RWPE2 (cell line): ENCODE data around the gene LRRN1.
"Not testable (repeated sequence)": the region's sequence is repeated elsewhere in the genome, so short reads cannot be mapped to it uniquely, and the experiment has no call there.

Experiments
- ATAC-seq: fragments of 200-7000 bp; cut with Tn5 transposase; 3 replicates; pipeline ENCODE4 v1.9.1; 2021; ENCODE audit warnings: low read depth
- DNase-seq: peaks from one replicate; pipeline ENCODE4 v3.0.0-alpha.2; 2020; ENCODE audit warnings: low spot score
- H3K27ac ChIP-seq: fragments of 450-650 bp; 2 replicates; pipeline ENCODE4 v1.5.1; 2017; ENCODE audit warnings: mild to moderate bottlenecking; ENCODE audit not compliant: poor library complexity, severe bottlenecking
- H3K27me3 ChIP-seq: fragments of 250-450 bp; sonication (Bioruptor Pico); 2 replicates; pipeline ENCODE4 v1.5.1; 2021; ENCODE audit warnings: mild to moderate bottlenecking, moderate library complexity; ENCODE audit not compliant: insufficient read depth, poor library complexity, severe bottlenecking
- H3K36me3 ChIP-seq: fragments of 250-450 bp; sonication (Bioruptor Pico); 2 replicates; pipeline ENCODE4 v1.5.1; 2020; ENCODE audit warnings: low read depth, mild to moderate bottlenecking, moderate library complexity
- H3K4me1 ChIP-seq: fragments of 250-450 bp; sonication (Bioruptor Pico); 2 replicates; pipeline ENCODE4 v1.5.1; 2021; ENCODE audit warnings: mild to moderate bottlenecking, moderate library complexity; ENCODE audit not compliant: insufficient read depth, poor library complexity, severe bottlenecking
- H3K4me3 ChIP-seq: fragments of 250-450 bp; sonication (Bioruptor Pico); 2 replicates; pipeline ENCODE4 v1.5.1; 2021; ENCODE audit warnings: mild to moderate bottlenecking, moderate library complexity; ENCODE audit not compliant: severe bottlenecking
- H3K9me3 ChIP-seq: fragments of 250-450 bp; sonication (Bioruptor Pico); 2 replicates; pipeline ENCODE4 v1.5.1; 2021; ENCODE audit warnings: mild to moderate bottlenecking, moderate library complexity; ENCODE audit not compliant: severe bottlenecking
- TF ChIP-seq, protein P1 (sequence below): fragments of 450-650 bp; IDR thresholded peaks from one replicate; pipeline ENCODE4 v1.5.1; 2017; ENCODE audit warnings: mild to moderate bottlenecking, moderate library complexity; ENCODE audit not compliant: poor library complexity, severe bottlenecking

The LRRN1 gene

DNA sequence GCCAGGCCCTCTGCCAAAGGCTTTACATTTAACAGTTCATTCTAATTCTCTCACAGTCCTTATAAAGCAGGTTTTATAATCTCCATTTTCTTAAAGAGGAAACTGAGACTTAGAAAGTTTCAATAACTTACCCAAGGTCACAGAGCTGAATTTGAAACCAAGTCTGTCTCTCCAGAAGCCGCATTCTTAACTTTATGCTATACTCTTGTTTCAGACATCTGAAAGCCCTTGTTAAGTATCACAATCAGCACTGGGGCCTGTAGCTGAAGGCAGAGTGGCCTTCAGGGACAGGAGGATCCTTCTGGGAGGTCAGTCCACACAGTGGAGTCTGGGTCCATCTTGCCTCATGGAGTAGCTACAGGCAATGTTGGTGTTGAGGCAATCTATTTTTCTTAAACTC lies 27.9 kb downstream of the LRRN1 start:
- no peaks in the 10 kb centered on the region for H3K27me3 ChIP-seq
- no peak for DNase-seq
- H3K36me3 ChIP-seq, result no peaks in the 10 kb centered on the region
- peaks cover under 1% of the 10 kb centered on the region for H3K9me3 ChIP-seq
- no peak overlapping the region for H3K4me3 ChIP-seq
- no peak for ATAC-seq
- no peaks in the 10 kb centered on the region for H3K4me1 ChIP-seq
- no peak overlapping the region for H3K27ac ChIP-seq
- TF ChIP-seq, protein P1, sequence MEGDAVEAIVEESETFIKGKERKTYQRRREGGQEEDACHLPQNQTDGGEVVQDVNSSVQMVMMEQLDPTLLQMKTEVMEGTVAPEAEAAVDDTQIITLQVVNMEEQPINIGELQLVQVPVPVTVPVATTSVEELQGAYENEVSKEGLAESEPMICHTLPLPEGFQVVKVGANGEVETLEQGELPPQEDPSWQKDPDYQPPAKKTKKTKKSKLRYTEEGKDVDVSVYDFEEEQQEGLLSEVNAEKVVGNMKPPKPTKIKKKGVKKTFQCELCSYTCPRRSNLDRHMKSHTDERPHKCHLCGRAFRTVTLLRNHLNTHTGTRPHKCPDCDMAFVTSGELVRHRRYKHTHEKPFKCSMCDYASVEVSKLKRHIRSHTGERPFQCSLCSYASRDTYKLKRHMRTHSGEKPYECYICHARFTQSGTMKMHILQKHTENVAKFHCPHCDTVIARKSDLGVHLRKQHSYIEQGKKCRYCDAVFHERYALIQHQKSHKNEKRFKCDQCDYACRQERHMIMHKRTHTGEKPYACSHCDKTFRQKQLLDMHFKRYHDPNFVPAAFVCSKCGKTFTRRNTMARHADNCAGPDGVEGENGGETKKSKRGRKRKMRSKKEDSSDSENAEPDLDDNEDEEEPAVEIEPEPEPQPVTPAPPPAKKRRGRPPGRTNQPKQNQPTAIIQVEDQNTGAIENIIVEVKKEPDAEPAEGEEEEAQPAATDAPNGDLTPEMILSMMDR, result no peak

DNA sequence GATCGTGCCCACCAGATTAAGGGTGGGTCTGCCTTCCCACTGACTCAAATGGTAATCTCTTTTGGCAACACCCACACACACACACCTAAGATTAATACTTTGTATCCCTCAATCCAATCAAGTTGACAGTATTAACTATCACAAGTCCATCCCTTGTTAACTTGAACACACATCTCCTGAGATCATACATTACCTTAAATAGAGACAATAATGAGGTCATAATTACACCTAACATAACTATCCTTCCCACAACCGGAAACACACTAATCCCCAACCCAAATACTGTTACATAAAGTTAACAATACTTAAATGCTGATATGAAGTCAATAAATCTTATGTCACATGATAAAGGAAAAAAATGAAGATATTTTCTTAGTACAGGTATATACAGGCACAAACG lies 29.2 kb downstream of the LRRN1 start:
- H3K27ac ChIP-seq, H3K27me3 ChIP-seq, H3K9me3 ChIP-seq, DNase-seq, ATAC-seq, H3K4me3 ChIP-seq, H3K4me1 ChIP-seq, H3K36me3 ChIP-seq: not testable (repeated sequence)

DNA sequence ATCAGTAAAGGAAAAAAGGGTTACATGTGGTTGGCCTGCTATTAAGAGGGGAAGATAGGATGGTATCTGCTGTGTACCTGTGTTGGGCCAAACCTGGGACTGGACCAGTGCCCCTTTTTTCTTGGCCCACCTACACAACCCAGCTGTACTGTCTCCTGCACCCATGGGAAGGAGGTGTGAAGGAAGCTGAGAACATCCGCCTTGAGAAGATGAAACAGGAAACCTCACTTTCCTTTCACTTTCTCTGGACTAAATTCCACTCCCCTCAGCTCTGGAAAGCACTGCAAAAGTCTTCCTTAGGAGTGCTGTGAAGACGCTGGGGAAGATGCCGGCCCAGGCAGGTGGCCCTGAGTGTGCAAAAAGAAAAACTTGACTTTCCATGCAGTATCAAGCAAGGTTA lies 37.6 kb downstream of the LRRN1 start:
- Histone ChIP-seq H3K36me3 (no peaks in the 10 kb centered on the region), H3K4me1 (no peaks in the 10 kb centered on the region), H3K27ac (no peak overlapping the region), H3K4me3 (no peak overlapping the region), H3K27me3 (no peaks in the 10 kb centered on the region), H3K9me3 (no peaks in the 10 kb centered on the region)
- ATAC-seq, result no peak
- no peak for DNase-seq
- TF ChIP-seq, protein P1, result no peak

DNA sequence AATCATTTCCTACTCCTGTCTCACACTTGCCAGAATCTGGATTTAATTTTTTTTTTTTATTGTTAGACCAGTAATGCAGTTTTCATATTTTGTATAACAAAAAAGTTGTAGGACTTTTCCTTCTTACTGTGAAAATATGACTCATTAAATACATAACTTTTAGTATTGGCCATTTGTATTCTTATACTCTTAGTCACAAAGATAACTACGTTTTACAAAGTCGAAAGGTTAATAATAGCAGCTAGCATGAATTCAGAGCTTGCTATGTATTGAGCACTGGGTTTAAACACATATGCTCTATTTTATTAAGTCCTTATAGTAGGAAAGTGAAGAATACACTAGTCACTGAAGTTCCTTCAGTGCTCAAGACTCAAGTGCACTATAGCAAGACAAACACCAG lies 43.1 kb downstream of the LRRN1 start:
- Histone ChIP-seq H3K27me3 (no peaks in the 10 kb centered on the region), H3K4me1 (no peaks in the 10 kb centered on the region), H3K27ac (no peak overlapping the region), H3K4me3 (no peak overlapping the region), H3K9me3 (peaks cover 2% of the 10 kb centered on the region), H3K36me3 (no peaks in the 10 kb centered on the region)
- TF ChIP-seq, protein P1, result no peak
- 0 out of 3 replicates have a peak, but pooled peaks have one; percentile 27 for ATAC-seq
- DNase-seq, result no peak

DNA sequence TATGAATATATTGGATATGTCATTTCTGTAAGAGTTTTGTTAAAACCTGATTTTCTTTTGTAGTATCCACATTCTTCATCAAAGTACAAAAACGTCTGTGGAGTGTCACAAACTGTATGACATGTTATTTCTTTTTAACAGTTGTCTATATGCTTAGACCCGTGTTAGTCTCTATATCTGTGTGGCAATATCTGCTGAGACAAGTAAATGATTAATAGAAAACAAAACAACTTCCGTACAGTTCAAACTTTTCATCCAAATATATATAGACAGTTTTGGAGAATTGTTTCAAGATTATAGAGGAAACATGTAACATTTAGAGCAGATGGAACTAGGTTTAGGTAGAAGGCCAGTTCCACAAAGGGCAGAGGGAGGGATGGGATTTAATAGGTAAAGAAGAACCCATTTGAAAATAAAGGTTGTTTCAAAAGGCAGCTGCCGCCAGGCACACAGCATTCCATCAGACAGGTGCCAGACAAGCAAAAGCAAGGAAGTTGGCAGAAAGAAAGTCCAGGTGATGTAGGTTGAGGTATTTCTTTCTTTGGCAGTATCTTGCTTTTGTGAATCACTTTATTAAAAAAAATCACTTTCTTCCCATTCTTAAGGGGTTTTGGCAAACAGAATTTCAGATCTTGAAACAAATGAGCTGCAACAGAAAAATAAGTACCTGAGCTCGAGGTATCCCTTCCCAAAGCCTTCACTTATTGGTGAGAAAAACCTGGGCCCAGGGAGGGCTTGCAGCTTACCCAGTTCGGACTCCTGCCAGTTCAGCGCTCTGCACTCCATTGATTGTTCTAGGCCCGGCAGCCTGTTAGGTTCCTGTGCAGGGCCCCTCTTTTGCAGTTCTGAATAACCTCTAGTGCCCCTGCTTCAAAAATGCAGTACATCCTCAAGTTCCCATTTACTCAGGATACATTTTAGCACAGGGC lies 49.0 kb downstream of the LRRN1 start:
- Histone ChIP-seq H3K27me3 (no peaks in the 10 kb centered on the region), H3K27ac (no peak overlapping the region), H3K4me1 (no peaks in the 10 kb centered on the region), H3K36me3 (no peaks in the 10 kb centered on the region), H3K4me3 (no peak overlapping the region), H3K9me3 (no peaks in the 10 kb centered on the region)
- DNase-seq, result no peak
- ATAC-seq, result no peak
- TF ChIP-seq, protein P1, result no peak
